T-helper 1 cell (primary cell): Measurements from ENCODE around the gene LTF.
"Not testable (repeated sequence)": the region's sequence is repeated elsewhere in the genome, so short reads cannot be mapped to it uniquely, and the experiment has no call there.

ENCODE experiments used
- DNase-seq, 5 donors: peaks; one replicate each; pipeline ENCODE4 v3.0.0-alpha.2; 2012 to 2020

LTF gene

DNA sequence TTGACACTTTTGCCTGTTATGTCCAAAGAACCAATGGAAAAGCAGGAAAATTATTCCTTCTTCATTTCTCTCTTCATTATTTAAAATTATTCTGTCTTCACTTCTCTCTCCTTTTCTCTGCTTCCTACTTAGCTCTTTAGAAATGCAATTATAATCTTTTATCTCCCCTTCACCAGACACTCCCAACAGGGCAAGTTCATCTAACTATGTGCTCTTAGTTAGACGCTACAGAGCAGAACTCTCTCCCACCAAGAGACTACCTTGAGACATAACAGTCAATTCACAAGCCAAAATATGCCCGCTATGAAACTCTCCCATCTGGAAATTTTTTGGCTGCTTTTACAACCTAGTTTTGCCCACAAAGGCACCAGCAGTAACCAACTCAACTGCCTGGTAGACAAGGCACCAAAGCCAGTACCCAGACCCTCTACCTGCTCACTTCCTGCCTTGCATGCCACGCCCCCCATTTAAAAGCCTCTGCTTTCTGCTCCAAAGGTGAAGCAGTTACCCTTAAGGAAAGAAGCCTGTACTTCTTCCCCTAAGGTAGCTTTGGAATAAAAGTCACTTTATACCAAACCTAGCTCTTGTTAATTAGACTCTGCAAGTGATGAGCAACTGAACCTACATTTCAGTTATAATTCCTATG is 29.5 kb downstream of the LTF start:
- DNase-seq = no peak

GRCh38 chr3:46433841-46434240 is 30.9 kb downstream of the LTF start:
- no peak for DNase-seq

DNA sequence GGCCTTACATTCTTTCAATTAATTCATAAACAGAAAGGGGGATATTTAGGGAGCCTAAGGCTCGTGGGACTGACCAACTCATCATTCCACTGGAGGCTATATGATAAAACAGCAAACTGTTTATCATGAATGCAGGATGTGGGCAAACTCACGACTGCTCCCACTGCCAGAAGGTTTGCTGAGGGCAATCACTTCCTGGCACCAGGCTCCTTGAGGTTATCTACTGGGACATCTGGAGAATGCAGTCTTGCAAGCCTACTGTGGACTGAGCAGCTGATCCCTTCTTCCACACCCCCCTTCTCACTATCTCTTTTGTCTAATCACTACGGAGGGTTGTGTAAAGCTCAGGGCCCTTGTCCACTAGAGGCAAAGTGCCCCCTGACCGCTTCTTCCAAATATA is 31.6 kb downstream of the LTF start:
- not testable (repeated sequence) for DNase-seq

- not testable (repeated sequence) for DNase-seq
These were observed 32.8 kb downstream of the LTF start for GRCh38 chr3:46431905-46432304.

DNA sequence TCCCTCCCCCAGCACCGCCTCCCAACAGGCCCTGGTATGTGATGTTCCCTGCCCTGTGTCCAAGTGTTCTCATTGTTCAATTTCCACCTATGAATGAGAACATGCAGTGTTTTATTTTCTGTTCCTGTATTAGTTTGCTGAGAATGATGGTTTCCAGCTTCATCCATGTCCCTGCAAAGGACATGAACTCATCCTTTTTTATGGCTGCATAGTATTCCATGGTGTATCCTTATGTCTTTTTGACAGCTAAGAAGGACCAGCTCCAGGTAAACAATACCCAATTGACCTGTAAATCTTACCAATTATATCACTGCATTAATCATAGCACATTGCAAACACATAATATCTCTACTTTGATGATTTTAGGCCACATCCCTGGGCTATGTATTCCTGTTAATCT is 33.8 kb downstream of the LTF start:
- DNase-seq = not testable (repeated sequence)

DNA sequence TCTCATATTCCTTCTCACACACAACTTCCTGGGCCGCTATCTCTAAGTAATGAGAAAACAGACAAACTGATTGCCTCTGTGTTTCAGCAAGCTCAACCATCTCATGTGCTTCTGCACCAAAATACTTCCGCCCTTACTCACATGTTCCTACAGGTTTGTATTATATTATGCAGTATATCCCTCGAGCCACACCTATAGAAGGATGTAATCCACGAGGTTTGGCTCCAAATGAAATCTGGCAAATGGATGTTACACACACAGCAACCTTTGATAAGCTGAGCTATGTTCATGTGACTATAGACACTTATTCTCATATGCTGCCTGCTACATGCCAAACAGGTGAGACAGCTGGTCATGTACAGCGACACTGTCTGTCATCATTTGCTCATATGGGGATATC is 35.0 kb downstream of the LTF start:
- DNase-seq = no peak

DNA sequence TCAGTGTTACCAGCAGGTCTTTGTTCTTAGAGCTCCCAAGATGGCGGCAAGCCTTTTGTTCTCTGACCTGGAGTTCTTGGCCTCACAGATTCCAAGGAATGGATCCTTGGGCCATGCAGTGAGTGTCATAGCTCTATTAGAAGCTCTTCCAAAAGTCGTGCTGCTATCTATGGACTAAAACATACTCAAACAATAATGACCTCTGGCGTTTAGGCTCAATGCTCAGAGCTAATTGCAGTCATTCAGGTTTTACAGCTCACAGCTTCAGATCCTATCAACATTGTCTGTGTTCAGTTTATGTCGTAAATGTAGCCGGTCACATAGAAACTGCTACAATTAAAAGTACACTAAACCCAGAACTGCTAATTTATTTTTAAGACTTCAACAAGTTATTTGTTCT is 35.5 kb downstream of the LTF start:
- DNase-seq = no peak

DNA sequence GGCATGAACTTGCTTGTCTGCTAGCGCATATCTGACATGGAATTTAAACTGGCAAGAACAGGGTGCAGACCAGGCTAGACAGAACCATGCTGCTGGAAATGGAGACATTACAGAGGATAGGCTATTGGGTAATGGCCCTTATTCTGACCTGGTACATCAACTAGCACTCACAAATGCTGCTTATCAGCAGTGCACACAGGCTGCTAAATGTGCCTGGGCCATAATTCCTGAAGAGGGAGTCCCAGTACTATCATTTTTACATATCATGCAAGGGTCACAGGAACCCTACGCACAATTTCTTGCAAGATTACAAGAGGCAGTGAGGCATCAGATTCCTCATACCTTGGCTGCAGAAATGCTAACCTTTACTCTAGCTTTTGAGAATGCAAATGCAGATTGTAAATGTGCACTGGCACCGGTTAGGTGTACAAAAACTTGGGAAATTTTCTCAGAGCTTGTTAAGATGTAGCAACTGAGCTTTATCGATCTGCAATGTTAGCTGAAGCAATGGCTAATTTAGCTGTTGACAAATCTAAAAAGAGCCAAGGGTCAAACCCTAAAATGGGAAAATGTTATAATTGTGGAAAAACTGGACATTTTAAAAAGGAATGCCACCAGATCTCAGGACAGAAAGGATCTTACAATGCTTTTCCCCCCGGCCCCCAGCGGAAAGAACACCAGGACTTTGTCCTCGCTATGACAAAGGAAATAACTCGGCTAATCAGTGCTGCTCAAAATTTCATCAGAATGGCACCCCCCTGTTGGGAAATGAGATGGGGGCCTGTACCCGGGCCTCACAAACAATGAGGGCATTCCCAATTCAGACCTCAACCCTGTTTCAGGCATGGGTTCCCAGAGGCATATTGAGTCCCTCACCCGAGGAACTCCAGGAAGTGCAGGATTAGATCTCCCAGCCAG is 36.5 kb downstream of the LTF start:
- no peak for DNase-seq

DNA sequence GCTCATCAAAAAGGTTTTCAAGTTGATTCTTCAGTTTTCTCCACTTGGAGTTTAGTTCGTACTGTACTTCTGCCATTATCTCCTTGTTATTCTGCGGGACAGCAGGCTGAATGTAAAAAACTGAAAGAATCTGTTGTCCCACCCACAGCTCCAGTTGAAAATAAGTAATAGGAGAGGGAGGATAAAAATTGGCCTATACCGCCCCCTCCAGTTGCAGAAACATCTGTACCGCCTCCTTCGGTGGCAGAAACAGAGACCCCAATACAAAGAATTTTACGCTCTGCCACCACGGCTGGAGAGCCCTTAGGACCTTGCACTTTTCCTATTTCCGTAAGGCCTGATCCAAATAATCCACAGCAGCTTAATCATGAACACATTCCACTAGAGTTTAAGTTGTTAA is 37.3 kb downstream of the LTF start:
- DNase-seq = not testable (repeated sequence)

DNA sequence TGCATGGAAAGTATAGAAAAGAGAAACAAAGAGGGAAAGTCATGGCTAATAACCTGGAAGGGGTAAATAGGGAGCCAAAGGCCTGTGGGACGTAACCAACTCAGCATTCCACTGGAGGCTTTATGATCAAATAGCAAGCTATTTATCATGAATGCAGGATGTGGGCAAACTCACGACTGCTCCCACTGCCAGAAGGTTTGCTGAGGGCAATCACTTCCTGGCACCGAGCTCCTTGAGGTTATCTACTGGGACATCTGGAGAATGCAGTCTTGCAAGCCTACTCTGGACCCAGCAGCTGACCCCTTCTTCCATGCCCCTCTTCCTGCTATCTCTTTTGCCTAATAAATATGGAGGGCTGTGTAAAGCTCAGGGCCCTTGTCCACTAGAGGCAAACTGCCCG is 38.2 kb downstream of the LTF start:
- not testable (repeated sequence) for DNase-seq

GRCh38 chr3:46423588-46423987 is 41.1 kb downstream of the LTF start:
- DNase-seq = no peak

DNA sequence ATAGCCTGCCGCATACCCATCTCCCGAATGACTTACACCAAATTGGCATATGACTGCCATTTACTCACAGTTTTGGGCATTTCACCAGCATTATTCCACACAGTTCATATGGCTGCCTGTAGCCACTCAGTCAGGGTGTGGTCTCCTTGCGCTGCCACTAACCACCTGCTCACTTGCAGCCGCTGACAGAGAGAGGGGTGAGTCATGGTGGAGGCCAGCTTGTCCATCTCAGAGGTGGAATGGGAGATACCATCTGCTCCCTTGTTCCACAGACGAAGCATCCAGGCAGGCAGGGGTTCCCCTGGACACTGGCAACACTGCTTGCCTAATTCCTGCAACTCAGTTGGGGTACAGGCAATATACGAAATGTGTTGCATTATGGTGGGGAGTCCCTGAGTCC is 42.1 kb downstream of the LTF start:
- no peak for DNase-seq

GRCh38 chr3:46420931-46421330 is 43.8 kb downstream of the LTF start:
- DNase-seq = no peak

DNA sequence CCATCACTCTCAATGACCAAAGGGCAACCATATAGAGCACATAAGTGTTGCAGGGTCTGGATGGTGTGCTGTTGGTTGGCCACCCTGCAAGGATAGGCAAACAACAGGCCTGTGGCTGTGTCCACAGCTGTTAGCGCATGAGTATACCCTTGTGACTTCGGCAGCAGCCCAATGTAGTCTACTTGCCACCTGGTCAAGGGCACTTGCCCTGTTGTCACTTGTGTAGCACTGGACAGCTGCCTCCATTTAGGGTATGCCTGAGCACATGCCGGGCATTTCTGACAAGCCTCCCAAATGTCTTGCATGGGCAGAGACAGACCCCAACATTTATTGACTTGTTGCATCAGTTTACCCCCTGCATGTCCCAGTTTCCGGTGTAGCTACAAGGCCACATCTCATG is 44.9 kb downstream of the LTF start:
- no peak for DNase-seq

GRCh38 chr3:46417841-46418611 is 46.7 kb downstream of the LTF start:
- no peak for DNase-seq

GRCh38 chr3:46416811-46417510 is 47.7 kb downstream of the LTF start:
- no peak for DNase-seq

GRCh38 chr3:46416125-46416810 is 48.4 kb downstream of the LTF start:
- DNase-seq = no peak

DNA sequence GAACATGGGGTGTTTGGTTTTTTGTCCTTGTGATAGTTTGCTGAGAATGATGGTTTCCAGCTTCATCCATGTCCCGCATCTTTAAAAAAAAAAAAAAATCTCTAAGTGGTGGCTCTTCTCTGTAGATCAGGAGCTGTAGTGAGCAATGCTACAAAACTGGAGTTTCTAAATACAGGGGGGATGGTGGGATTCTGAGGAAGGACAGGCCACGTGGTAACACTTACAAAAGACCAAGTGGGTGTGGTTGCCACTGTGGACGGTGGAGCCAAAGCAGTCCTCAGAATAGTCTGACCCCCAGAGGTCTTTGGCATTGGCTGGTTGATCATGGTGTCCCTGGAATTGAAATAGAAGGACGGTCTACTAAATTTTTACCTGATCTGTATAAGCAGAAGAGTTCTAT is 50.0 kb downstream of the LTF start:
- no peak for DNase-seq

GRCh38 chr3:46413951-46414350 is 50.8 kb downstream of the LTF start:
- no peak for DNase-seq

DNA sequence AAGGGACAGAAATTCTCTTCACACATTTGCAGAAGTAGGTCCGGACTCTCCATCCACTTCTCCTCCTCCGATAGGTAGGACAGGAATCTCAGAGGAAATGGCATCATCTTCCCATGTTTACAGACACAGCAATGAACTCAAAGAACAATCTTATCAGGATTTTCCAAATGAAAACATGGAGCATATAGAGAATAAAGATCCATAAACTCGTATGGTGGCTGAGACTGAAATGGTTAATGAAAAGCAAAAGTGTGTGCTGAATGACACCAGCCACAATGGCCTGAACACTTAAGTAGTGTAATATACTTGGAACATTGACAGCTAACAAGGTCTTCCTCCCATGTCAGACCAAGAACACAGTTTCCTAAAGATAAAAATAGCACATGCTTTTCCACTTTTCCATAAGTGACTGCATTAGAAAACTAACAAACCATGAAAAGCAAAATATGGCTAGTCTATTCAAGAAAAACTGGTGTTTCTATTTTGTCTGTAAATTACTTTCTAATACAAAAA is 51.9 kb downstream of the LTF start:
- no peak for DNase-seq

GRCh38 chr3:46411271-46411670 is 53.4 kb downstream of the LTF start:
- no peak for DNase-seq

GRCh38 chr3:46410669-46411068 is 54.0 kb downstream of the LTF start:
- DNase-seq = no peak
